GM13977 (cell line): ENCODE results near the gene AMER3.
"Not testable (repeated sequence)": the region's sequence is repeated elsewhere in the genome, so short reads cannot be mapped to it uniquely, and the experiment has no call there.

ENCODE experiments used
- DNase-seq: peaks from one replicate; pipeline ENCODE4 v3.0.0; 2012; ENCODE audit warnings: low spot score
- in situ Hi-C: fragments of 300-500 bp; cut with MboI; formaldehyde crosslinking; loops from one replicate; pipeline ENCODE4 v1.12.0; 2022; ENCODE audit warnings: low sequenced_read_pairs, low pct_unique_long_range_greater_than_20kb, mixed read lengths, inconsistent platforms; ENCODE audit not compliant: unreplicated experiment
- TF ChIP-seq, protein P1 (sequence below): IDR thresholded peaks from 2 replicates; pipeline ENCODE4 v1.5.1; 2012; ENCODE audit warnings: mild to moderate bottlenecking, control low read depth; ENCODE audit not compliant: insufficient read depth; ENCODE audit errors: extremely low read depth, missing control alignments

AMER3 gene

DNA sequence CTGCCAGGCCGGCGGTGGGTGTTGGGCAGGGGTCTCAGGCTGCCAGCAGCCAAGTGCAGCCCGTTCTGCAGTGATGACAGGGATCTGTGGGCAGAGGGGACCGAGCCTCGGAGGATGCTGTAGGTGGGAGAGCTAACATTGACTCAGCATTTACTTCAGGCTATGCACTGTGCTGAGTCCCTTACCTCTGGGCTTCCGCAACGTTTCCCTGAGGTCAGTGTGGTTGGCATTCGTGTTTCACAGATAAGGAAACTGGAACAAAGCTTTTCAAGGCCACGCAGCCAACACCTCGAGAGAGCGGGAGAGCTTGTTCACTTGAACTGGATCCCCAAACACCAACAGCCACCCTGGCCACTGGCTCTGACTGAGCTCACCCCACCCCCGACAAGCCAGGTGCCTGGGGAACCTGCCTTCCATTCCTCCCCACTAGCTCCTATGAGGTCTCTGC, 27.3 kb upstream of the AMER3 start:
- no peak for DNase-seq
- in situ Hi-C loops: no loop called here
- TF ChIP-seq, protein P1, sequence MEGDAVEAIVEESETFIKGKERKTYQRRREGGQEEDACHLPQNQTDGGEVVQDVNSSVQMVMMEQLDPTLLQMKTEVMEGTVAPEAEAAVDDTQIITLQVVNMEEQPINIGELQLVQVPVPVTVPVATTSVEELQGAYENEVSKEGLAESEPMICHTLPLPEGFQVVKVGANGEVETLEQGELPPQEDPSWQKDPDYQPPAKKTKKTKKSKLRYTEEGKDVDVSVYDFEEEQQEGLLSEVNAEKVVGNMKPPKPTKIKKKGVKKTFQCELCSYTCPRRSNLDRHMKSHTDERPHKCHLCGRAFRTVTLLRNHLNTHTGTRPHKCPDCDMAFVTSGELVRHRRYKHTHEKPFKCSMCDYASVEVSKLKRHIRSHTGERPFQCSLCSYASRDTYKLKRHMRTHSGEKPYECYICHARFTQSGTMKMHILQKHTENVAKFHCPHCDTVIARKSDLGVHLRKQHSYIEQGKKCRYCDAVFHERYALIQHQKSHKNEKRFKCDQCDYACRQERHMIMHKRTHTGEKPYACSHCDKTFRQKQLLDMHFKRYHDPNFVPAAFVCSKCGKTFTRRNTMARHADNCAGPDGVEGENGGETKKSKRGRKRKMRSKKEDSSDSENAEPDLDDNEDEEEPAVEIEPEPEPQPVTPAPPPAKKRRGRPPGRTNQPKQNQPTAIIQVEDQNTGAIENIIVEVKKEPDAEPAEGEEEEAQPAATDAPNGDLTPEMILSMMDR: no peak

DNA sequence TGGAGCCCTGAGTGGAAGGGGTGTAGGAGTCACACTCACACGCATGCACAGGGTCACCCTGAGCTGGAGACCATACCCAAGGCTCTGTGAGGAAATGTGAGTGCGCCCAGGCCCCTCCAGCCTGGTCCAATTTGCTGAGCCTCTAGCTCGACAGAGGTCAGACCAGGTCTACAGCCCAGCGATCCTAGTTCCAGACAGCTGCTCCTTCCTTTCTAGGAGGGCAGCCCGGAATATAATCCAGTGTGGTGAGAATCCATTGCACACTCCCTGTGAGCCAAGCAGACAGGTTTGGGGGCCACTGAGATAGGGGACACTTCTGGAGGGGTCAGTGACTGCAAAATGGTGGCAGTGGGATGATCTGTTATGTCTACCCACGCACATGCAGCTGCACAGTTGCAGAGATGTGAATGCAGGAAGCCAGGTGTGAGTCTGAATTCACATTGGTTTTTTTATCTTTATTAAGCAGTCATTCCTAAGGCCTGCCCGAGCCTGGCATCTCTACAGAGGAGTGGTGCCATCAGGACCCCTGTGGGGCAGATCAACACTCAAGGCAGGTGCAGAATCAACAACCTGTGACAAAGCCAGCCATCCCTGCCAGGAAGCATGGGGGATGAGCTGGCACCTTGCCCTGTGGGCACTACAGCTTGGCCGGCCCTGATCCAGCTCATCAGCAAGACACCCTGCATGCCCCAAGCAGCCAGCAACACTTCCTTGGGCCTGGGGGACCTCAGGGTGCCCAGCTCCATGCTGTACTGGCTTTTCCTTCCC, 26.6 kb upstream of the AMER3 start, which contains the start of gene GPR148:
GPR148 (plus strand) TSS at position 522 of the 768 bp plus-strand sequence; CDS start at position 604, 82 bp downstream.
- in situ Hi-C loops: no loop called here
- TF ChIP-seq, protein P1: no peak
- DNase-seq: no peak

DNA sequence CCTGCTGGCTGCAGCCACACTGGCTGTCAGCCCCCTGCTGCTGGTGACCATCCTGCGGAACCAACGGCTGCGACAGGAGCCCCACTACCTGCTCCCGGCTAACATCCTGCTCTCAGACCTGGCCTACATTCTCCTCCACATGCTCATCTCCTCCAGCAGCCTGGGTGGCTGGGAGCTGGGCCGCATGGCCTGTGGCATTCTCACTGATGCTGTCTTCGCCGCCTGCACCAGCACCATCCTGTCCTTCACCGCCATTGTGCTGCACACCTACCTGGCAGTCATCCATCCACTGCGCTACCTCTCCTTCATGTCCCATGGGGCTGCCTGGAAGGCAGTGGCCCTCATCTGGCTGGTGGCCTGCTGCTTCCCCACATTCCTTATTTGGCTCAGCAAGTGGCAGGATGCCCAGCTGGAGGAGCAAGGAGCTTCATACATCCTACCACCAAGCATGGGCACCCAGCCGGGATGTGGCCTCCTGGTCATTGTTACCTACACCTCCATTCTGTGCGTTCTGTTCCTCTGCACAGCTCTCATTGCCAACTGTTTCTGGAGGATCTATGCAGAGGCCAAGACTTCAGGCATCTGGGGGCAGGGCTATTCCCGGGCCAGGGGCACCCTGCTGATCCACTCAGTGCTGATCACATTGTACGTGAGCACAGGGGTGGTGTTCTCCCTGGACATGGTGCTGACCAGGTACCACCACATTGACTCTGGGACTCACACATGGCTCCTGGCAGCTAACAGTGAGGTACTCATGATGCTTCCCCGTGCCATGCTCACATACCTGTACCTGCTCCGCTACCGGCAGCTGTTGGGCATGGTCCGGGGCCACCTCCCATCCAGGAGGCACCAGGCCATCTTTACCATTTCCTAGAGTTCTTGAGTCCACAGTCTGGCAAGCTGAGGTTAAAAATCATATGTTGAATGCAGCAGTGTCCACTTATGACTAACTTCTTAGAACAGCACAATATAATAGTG, 25.7 kb upstream of the AMER3 start:
- no peak for DNase-seq
- TF ChIP-seq, protein P1: no peak
- in situ Hi-C loops: no loop called here

DNA sequence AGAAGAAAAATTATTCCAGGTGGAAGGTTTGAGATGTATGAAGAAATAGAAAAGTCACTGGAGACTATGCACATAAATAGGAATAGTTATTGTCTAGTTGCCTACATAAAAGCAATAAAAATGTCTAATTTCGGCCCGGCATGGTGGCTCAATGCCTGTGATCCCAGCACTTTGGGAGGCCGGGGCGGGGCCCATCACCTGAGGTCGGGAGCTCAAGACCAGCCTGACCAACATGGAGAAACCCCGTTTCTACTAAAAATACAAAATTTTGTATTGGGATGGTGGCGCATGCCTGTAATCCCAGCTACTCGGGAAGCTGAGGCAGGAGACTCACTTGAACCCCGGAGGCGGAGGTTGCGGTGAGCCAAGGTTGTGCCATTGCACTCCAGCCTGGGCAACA, 23.1 kb upstream of the AMER3 start:
- DNase-seq, in situ Hi-C loops: not testable (repeated sequence)

DNA sequence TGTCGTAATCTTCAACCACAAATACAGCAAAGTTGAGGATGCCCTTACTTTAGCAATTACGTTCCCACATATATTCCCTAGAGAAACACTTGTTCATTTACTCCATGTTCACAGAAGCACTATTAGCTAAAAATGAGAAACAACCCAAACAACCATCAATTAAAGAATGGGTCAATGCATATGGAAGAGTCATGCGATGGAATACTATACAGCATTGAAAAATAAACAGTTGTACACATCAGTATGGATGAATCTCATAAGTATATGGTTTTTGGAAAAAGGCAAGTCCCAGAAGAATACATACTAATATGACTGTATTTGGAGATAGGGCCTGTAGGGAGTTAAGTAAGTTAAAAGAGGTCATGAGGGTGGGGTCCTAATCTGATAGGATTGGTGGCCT, 20.1 kb upstream of the AMER3 start:
- in situ Hi-C loops: no loop called here
- DNase-seq: no peak
- TF ChIP-seq, protein P1: no peak

DNA sequence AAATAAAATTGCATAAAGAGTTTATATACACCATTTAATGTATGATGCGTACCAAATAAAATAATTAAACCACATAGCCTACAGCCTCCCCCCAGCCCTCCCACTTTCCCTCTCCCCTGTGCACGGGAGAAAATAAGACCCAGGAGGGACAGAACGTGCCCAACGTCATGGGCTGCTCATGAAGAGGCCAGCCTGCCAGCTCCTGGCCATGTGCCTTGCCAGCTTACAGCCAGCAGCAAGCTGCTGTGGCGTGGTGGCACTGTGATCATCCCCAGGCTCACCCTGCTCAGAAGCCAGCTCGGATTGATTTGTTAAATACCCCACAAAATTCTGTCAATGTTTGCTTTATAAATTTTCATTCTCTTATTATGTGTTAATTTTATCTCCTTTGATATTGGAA, 18.9 kb upstream of the AMER3 start:
- TF ChIP-seq, protein P1: no peak
- no peak for DNase-seq
- in situ Hi-C loops: no loop called here
